Fibroblast of villous mesenchyme (primary cell): ENCODE data around the gene CGB3. TPM values are rescaled to one million over a fixed set of nuclear protein-coding genes. Genes with fewer than 3 reads are reported as not detected.

Experiments used
- DNase-seq: peaks from one replicate; pipeline ENCODE4 v3.0.0-alpha.2; 2010; ENCODE audit warnings: low read depth
- H3K4me3 ChIP-seq: 2 replicates; pipeline ENCODE4 v1.5.1; 2011; ENCODE audit warnings: low read depth, mild to moderate bottlenecking, low read length
- CTCF ChIP-seq: IDR thresholded peaks from 2 replicates; pipeline ENCODE4 v1.5.1; 2012; ENCODE audit warnings: low read depth, mild to moderate bottlenecking, low read length; ENCODE audit not compliant: insufficient read depth
- total RNA-seq: library from RNA; depleted of rRNA; stranded (reverse); fragments of >200 nt; gene quantifications from 2 replicates; pipeline ENCODE4 v1.2.3, GENCODE V29; 2012

CGB3 gene
- total RNA-seq, 1 donor, result not detected

- DNase-seq, result no peak
- H3K4me3 ChIP-seq, result peak overlapping the region; percentile 95
- TF ChIP-seq CTCF, result no peak
These were observed 33.0 kb downstream of the CGB3 start for GRCh38 chr19:48991011-48991609.

- DNase-seq, result no peak
- no peak overlapping the region for H3K4me3 ChIP-seq
- TF ChIP-seq CTCF, result no peak
These were observed 33.7 kb downstream of the CGB3 start for GRCh38 chr19:48990400-48990799.

- H3K4me3 ChIP-seq, result no peak overlapping the region
- TF ChIP-seq CTCF, result no peak
- no peak for DNase-seq
These were observed 34.3 kb downstream of the CGB3 start for GRCh38 chr19:48989701-48990291.

GRCh38 chr19:48988860-48989259 is 35.3 kb downstream of the CGB3 start:
- DNase-seq, result no peak
- H3K4me3 ChIP-seq, result no peak overlapping the region
- no peak for TF ChIP-seq CTCF

GRCh38 chr19:48988286-48988685 is 35.8 kb downstream of the CGB3 start:
- no peak overlapping the region for H3K4me3 ChIP-seq
- TF ChIP-seq CTCF, result no peak
- DNase-seq, result no peak

- no peak overlapping the region for H3K4me3 ChIP-seq
- no peak for DNase-seq
- TF ChIP-seq CTCF, result no peak
These were observed 36.8 kb downstream of the CGB3 start for GRCh38 chr19:48987323-48987722.

GRCh38 chr19:48986211-48986610 is 37.9 kb downstream of the CGB3 start:
- DNase-seq, result no peak
- no peak overlapping the region for H3K4me3 ChIP-seq
- no peak for TF ChIP-seq CTCF
